SK-N-SH (cell line): ENCODE results near the gene GIGYF1. TPM values are rescaled to one million over a fixed set of nuclear protein-coding genes. Genes with fewer than 3 reads are reported as not detected.

ENCODE experiments used
- CTCF ChIA-PET: fragments of 300-600, 350-600 bp; formaldehyde crosslinking; extraction: SDS; loops from one replicate; lab custom pipeline; 2021; lab: Yijun Ruan, JAX
- POLR2A ChIA-PET: fragments of 350-600 bp; sonication (Branson Sonifier 250); formaldehyde crosslinking; extraction: SDS; loops from one replicate; lab custom pipeline; 2020; ENCODE audit warnings: antibody characterized with exemption, inconsistent platforms; lab: Yijun Ruan, JAX
- DNase-seq: peaks from one replicate; pipeline ENCODE4 v3.0.0; 2012
- H2AFZ ChIP-seq: fragments of 200-600 bp; sonication (generic); 2 replicates; pipeline ENCODE4 v1.8.1; 2016; ENCODE audit warnings: antibody characterized with exemption, mild to moderate bottlenecking, low read depth
- H3F3A ChIP-seq: fragments of 200-600 bp; sonication (generic); replicated peaks from 2 replicates; pipeline ENCODE3; 2016; ENCODE audit warnings: antibody characterized with exemption, mild to moderate bottlenecking; ENCODE audit not compliant: insufficient read depth
- H3K27ac ChIP-seq, 2 experiments: fragments of 200-500 bp in 1 of 2; fragments of 200-600 bp in 1 of 2; sonication (Bioruptor generic) in 1 of 2; sonication (generic), shearing (Covaris generic) in 1 of 2; 2 replicates each; pipeline versions ENCODE4 v1.5.1 to v1.6.1; 2014 to 2016; ENCODE audit warnings: low read depth in 2 of 2, inconsistent platforms in 1 of 2, low read length in 1 of 2, mild to moderate bottlenecking in 1 of 2, mixed read lengths in 1 of 2
- H3K27me3 ChIP-seq: fragments of 200-600 bp; sonication (generic), shearing (Covaris generic); 2 replicates; pipeline ENCODE4 v1.6.1; 2016; ENCODE audit warnings: mixed run types; ENCODE audit not compliant: insufficient read depth
- H3K36me3 ChIP-seq, 2 experiments: fragments of 200-500 bp in 1 of 2; fragments of 200-600 bp in 1 of 2; sonication (Bioruptor generic) in 1 of 2; sonication (generic) in 1 of 2; replicated peaks in 1 of 2; 2 replicates each; pipeline versions ENCODE3 to v1.5.1; 2014 to 2016; ENCODE audit warnings: low read length in 1 of 2, mild to moderate bottlenecking in 1 of 2; ENCODE audit not compliant: insufficient read depth in 2 of 2, control insufficient read depth in 1 of 2
- H3K4me1 ChIP-seq, 2 experiments: fragments of 200-500 bp in 1 of 2; fragments of 200-600 bp in 1 of 2; sonication (Bioruptor generic) in 1 of 2; sonication (generic), shearing (Covaris generic) in 1 of 2; 2 replicates each; pipeline versions ENCODE4 v1.5.1 to v1.6.1; 2014 to 2016; ENCODE audit warnings: low read depth in 1 of 2, low read length in 1 of 2, mixed run types in 1 of 2; ENCODE audit not compliant: insufficient read depth in 2 of 2, control insufficient read depth in 1 of 2
- H3K4me2 ChIP-seq: fragments of 200-600 bp; sonication (generic), shearing (Covaris generic); 2 replicates; pipeline ENCODE4 v1.6.1; 2017; ENCODE audit warnings: mixed run types
- H3K4me3 ChIP-seq, 2 experiments: fragments of 200-500 bp in 1 of 2; fragments of 200-600 bp in 1 of 2; sonication (Bioruptor generic) in 1 of 2; sonication (generic), shearing (Covaris generic) in 1 of 2; 2 replicates each; pipeline versions ENCODE4 v1.5.1 to v1.8.1; 2014 to 2016; ENCODE audit warnings: low read depth in 2 of 2, inconsistent platforms in 1 of 2, low read length in 1 of 2, mild to moderate bottlenecking in 1 of 2, mixed read lengths in 1 of 2, moderate library complexity in 1 of 2
- H3K79me2 ChIP-seq: fragments of 200-600 bp; sonication (generic); 2 replicates; pipeline ENCODE4 v1.8.1; 2017; ENCODE audit warnings: mild to moderate bottlenecking; ENCODE audit not compliant: insufficient read depth
- H3K9ac ChIP-seq: fragments of 200-600 bp; sonication (generic); 2 replicates; pipeline ENCODE4 v1.6.1; 2017; ENCODE audit warnings: mixed run types
- H3K9me2 ChIP-seq: fragments of 200-600 bp; sonication (generic); 2 replicates; pipeline ENCODE4 v1.6.1; 2017; ENCODE audit warnings: mixed run types
- H3K9me3 ChIP-seq: fragments of 200-600 bp; sonication (generic); 2 replicates; pipeline ENCODE4 v1.6.1; 2017; ENCODE audit warnings: mixed run types, mild to moderate bottlenecking, moderate library complexity
- H4K20me1 ChIP-seq: fragments of 200-600 bp; sonication (generic); 2 replicates; pipeline ENCODE4 v1.6.1; 2017; ENCODE audit warnings: mild to moderate bottlenecking, mixed run types; ENCODE audit not compliant: insufficient read depth
- CHD2 ChIP-seq: fragments of 150-350 bp; IDR thresholded peaks from 2 replicates; pipeline ENCODE4 v1.6.1; 2018; ENCODE audit warnings: low read length; ENCODE audit not compliant: partially characterized antibody
- GATA2 ChIP-seq: sonication (generic); formaldehyde crosslinking; IDR thresholded peaks from 2 replicates; pipeline ENCODE4 v1.5.0; 2020; ENCODE audit warnings: mild to moderate bottlenecking, missing genetic modification reagents
- IRF3 ChIP-seq: fragments of 150-350 bp; IDR thresholded peaks from 2 replicates; pipeline ENCODE4 v1.6.1; 2016; ENCODE audit warnings: mild to moderate bottlenecking, low read depth, low read length
- REST ChIP-seq: IDR thresholded peaks from 2 replicates; pipeline ENCODE4 v1.6.1; 2012; ENCODE audit warnings: mild to moderate bottlenecking, low read depth, low read length, moderate library complexity
- SIN3A ChIP-seq: IDR thresholded peaks from 2 replicates; pipeline ENCODE4 v1.6.1; 2012; ENCODE audit warnings: low read depth, mild to moderate bottlenecking, low read length, moderate library complexity, borderline replicate concordance
- SMC3 ChIP-seq: IDR thresholded peaks from 2 replicates; pipeline ENCODE4 v1.6.1; 2012; ENCODE audit warnings: low read depth, low read length, improper control_type of control experiment
- TEAD4 ChIP-seq: IDR thresholded peaks from 2 replicates; pipeline ENCODE4 v1.4.0; 2012; ENCODE audit warnings: mild to moderate bottlenecking, borderline replicate concordance; ENCODE audit not compliant: insufficient read depth
- USF1 ChIP-seq: IDR thresholded peaks from 2 replicates; pipeline ENCODE4 v1.4.0; 2012; ENCODE audit warnings: low read depth, borderline replicate concordance
- USF2 ChIP-seq: fragments of 150-350 bp; IDR thresholded peaks from 2 replicates; pipeline ENCODE4 v1.6.1; 2017; ENCODE audit warnings: antibody characterized with exemption, low read length, low read depth, borderline replicate concordance
- WGBS: methylation state at CpG from one replicate; pipeline ENCODE4 v1.1.6; 2017; ENCODE audit warnings: low lambda C conversion rate; 5-methylcytosine and 5-hydroxymethylcytosine counted together
- polyA plus RNA-seq, 3 experiments: library from polyadenylated mRNA; depleted of rRNA; stranded (reverse); fragments of >200 nt; gene quantifications; 2 replicates each; pipeline ENCODE4 v1.2.3, GENCODE V29; 2012

The GIGYF1 gene
- polyA plus RNA-seq, 1 of the 3 experiments (the other 2 are of a cell fraction) = 19.4 TPM

GRCh38 chr7:100686201-100686821 is 7.7 kb downstream of the GIGYF1 start (continued):
- no peak for TF ChIP-seq IRF3

GRCh38 chr7:100685631-100686145 is 8.4 kb downstream of the GIGYF1 start:
- CTCF ChIA-PET = interaction anchor here (1.0 to 3.5 kb wide), 8 partner anchors 8 to 203 kb away, joined by 3 to 23 read pairs (median 4); partner anchors contain the start of genes GIGYF1 and POP7

More at GRCh38 chr7:100685631-100686145, 8.4 kb downstream of the GIGYF1 start:
- no peaks in the 10 kb centered on the region for H3K9me3 ChIP-seq
- TF ChIP-seq REST = no peak
- TF ChIP-seq CHD2 = no peak
- no peak for TF ChIP-seq TEAD4
- no peak for TF ChIP-seq GATA2
- TF ChIP-seq SIN3A = no peak
- TF ChIP-seq USF2 = no peak
- TF ChIP-seq USF1 = no peak
- TF ChIP-seq SMC3 = no peak
- H3K79me2 ChIP-seq = peaks cover 26% of the 10 kb centered on the region
- H3K4me2 ChIP-seq = no peak overlapping the region
- H3F3A ChIP-seq = peaks cover 20% of the 10 kb centered on the region
- no peaks in the 10 kb centered on the region; a peak in 1 of 4 replicates for H3K4me1 ChIP-seq
- no peak overlapping the region for H2AFZ ChIP-seq
- peaks cover 35% of the 10 kb centered on the region for H4K20me1 ChIP-seq
- no peak overlapping the region for H3K9ac ChIP-seq
- no peaks in the 10 kb centered on the region for H3K27me3 ChIP-seq
- H3K9me2 ChIP-seq = no peaks in the 10 kb centered on the region
- DNase-seq = no peak
- WGBS = 91% methylated on average over 17 of the region's 17 CpGs
- POLR2A ChIA-PET = no interaction called here
- H3K4me3 ChIP-seq = no peak overlapping the region
- no peak overlapping the region for H3K27ac ChIP-seq
- peaks cover 21 to 86% of the 10 kb centered on the region in 2 experiments for H3K36me3 ChIP-seq
